ENCODE data around the gene DES. TPM values are rescaled to one million over a fixed set of nuclear protein-coding genes. Genes with fewer than 3 reads are reported as not detected.
"Not testable (repeated sequence)": the region's sequence is repeated elsewhere in the genome, so short reads cannot be mapped to it uniquely, and the experiment has no call there.

DES gene
- total RNA-seq, 1 donor from 2014 or later = not detected

DNA sequence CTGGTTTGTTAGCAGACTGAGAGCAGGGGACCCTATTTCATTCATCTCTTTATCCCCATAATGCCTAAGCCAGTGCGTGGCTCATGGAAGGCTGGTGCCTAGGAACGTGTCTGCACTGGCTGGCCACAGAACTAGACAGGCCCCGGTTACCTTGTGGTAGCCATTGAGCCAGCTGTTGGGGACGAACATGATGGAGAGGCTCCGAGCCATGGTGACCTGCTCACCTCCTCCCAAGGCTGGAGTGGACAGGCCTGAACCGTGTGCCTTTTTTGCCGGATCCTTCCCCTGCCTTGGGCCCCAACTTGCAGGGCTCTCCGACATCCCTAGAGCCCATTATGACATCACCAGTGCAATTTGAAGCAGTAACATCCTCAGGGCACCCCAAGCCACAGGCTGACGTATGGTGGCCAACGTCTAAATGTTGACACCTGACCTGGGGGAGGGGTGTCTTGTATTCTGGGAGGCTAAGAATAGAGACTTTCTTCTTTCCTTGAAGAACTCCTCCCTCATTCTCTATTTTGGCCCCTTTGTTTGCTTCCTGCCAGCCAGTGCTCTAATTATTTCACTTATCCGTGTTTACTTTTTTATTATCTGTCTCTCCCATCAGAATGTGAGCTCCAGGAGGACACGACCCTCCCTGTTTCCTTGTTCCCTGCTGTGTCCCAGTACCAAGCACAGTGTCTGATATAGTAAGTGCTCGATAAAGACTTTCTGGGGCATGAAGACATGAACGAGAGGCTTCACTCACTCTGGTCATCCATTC lies 18.3 kb upstream of the DES start:
- intact Hi-C loops (cut with micrococcal nuclease) = no loop called here

DNA sequence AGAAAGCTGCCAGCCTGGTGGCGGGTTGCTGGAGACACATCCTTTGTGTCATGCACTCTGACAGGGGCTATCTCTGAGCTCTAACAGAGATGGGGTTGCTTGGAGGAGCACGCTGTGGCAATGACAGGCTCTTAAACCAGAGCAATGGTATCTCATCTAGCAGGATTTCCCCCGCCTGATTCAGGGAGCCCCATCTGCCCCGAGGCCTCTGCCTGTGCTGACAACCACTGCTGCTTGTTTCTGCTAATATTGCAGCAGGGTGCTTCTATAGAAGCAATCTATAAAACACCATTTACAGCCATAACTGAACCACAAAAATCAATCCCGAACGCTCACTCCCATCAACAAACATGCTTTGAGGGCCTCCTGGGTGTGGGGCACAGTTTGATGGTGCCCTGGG lies 17.6 kb upstream of the DES start:
- intact Hi-C loops (cut with micrococcal nuclease) = no loop called here

DNA sequence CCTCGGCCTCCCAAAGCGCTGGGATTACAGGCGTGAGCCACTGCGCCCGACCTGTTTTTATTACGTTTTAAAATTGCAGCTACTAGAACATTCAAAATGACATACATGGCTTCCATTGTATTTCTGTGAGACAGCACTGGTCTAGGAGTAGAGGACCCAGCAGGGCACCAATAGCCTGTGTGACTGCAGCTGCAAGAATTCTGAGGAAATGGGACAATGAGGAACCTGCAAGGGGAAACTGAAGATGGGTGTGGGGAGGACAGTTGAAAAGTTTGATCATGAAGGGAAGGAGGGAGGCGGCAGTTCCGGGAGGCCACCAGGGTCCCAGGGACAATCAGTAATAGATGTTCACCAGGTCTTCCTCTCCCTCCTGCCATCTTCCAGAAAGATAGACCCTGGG lies 16.6 kb upstream of the DES start:
- intact Hi-C loops (cut with micrococcal nuclease) = no loop called here

DNA sequence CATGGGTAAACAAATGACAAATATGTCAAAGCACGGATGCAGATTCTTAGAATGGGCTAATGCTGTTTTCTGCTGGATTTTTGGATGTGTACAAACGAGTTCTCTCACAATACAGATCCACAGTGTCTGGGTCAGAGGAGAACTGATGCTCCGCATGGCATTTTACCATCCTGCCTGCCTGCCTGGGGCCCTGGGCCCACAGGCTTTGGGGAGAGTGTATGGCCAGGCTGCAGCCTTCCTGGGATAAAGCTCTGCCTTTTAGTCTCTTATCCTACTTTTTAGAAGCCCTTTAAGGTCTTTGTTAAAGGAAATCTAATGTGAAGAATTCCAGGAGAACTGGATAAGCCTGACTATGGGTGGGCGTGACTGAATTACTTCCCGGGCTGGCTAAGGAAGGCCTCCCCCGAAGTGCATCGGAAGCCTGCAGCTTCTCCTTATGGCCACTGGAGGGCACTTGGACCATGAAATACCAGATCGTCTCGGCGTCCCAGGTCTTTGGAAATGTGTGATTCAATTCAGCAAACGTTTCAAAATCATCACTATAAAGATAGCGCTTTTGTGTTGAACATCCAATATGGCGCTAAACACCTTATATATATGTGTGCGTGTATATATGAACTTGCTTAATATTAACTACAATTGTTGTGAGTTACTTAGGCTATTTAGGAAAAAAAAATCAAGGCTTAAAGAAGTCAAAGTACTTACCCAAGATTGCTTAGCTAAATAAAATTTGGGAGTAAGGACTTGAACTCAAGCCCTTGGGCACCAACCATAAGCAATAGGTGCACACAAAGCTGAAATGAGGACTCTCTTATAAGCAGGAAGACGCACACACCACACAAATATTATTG lies 15.3 kb upstream of the DES start:
- intact Hi-C loops (cut with micrococcal nuclease) = loop anchor here (1.0 kb wide), 4 partner anchors 31 to 239 kb away; partner anchors contain the start of gene SPEG

DNA sequence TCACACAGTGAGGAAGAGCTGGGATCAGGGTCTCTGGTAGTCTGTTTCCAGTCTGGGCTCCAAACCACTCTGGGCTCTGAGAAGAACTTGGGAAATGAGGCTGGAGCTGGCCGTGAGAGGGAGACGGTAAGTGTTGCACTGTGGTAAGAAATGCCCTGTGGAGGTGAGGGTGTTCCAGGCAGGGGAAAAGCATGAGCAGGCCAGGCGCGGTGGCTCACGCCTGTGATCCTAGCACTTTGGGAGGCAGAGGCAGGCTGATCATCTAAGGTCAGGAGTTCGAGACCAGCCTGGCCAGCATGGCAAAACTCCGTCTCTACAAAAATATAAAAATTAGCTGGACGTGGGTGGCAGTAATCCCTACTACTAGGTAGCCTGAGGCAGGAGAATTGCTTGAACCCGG lies 14.3 kb upstream of the DES start:
- intact Hi-C loops (cut with micrococcal nuclease) = loop anchor here (1.0 kb wide), 4 partner anchors 30 to 238 kb away; partner anchors contain the start of gene SPEG

DNA sequence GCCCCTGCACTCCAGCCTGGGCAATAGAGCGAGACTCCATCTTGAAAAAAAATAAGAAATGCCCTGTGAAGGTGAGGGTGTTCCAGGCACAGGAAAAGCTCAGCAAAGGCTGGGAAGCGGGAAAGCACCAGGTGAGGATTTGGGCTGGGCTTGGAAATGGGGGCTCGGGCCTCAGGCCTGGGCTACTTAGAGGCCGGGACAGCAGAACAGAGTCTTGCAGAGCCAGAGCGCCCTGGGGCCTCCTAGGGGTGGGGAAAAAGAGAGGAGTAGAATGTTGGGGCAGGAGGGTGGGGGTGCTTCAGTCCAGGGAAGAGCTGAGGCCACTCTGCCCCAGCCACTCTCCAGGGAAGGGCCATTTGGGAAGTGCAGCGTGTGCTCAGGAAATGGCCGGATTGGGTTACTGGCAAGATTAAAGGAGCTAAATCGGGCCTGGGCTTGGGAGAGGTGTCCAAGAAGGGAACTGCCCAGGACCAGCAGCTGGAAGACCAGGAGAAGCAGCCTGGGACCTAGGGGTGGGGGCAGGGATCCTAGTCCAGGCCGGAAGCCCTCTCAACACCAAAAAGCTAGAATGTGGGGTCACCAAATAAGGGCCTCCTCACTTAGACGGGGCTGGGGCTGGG lies 13.8 kb upstream of the DES start:
- intact Hi-C loops (cut with micrococcal nuclease) = no loop called here

DNA sequence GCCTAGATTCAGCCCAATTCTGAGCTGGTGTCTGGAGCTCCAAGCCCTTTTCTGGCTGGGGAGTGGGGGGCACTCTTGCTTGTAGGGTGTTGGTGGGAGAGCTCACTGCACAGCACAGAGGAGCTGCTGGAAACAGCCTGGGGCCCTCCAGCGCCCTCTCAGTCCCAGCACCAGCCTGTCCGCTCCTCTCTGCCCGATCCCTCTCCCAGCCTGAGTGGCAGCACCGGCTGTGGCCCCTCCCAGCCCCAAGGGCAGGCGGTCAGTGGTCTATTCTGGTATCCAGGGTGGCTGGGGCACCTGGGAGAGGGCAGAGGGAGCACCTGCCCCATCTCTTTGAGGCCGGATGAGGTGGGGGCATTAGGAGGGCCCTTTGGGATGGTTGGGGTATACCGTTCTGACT lies 13.2 kb upstream of the DES start:
- intact Hi-C loops (cut with micrococcal nuclease) = no loop called here

DNA sequence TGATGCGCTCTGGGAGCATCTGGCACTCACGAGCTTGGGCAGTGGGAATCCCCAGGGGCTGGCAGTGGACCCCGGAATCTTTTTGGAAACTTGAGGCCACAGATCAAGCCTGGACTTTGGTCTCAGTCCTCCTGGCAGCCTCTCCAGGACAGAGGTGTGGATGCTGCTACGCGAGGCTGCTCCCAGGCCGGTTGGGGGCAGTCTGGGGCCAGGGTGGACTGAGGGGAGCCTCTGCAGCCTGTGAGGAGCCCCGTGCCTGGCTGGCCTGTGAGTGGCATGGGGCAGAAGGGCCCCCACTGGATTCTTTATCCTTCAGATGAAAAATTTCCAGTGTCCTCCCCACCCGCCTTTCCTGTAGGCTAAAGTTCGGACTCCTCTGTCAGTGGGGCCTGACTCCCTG lies 12.7 kb upstream of the DES start:
- intact Hi-C loops (cut with micrococcal nuclease) = no loop called here

DNA sequence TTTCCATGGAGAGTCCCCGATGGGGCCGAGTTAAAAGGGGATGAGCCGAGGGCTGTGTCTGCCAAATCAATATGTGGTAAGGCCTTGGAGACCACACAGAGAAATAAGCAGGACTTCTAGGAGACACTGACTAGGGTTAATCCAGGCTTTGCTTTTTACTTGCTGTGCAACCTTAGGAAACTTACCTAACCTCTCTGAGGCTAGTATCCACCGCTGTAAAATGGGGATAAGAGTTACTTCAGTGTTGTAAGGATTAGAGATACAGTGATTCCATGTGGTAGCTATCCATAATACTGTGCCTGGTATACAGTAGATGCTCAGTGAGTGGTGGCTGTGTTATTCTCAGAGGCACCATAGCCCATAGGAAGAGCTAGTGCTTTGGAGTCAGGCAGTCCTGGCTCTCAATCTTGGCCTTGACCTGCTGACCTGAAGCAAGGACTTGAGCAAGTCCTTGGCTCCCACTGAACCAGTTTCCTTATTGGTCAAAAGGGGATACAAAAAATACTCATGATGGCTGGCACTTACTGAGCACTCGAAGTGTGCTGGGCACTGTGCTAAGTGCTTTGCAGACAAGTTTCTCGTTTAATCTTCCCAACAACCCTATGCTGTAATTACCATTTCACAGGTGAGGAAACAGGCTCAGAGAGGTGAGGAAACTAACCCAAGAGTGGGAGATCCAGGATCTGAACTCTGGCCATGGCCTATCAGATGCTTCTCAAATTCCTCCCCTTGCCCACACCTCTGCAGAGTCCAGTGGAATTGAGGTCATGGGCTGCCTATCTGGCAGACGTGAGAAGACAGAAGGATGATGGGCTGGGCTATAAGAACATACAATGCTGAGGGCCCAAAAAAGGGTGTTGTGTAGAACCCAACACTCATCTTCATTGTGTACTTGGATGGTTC lies 12.0 kb upstream of the DES start:
- intact Hi-C loops (cut with micrococcal nuclease) = no loop called here

DNA sequence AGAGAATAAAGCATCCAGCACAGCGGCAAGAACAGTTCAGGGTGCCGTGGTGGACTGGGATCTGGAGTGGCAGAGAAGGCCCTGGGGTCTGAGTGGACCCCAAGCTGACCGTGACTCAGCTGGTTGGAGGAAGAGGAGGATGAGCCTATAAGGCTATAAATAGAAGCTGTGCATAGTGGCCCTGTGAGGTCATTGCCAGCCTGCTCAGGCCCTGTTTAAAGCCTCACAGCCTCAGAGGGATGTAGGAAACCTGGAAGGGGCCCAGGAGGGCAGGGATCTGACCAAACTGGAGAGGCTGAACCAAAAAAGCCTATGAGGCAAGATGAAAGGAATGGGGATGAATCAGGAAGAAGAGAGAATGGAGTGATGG lies 11.3 kb upstream of the DES start:
- intact Hi-C loops (cut with micrococcal nuclease) = no loop called here

DNA sequence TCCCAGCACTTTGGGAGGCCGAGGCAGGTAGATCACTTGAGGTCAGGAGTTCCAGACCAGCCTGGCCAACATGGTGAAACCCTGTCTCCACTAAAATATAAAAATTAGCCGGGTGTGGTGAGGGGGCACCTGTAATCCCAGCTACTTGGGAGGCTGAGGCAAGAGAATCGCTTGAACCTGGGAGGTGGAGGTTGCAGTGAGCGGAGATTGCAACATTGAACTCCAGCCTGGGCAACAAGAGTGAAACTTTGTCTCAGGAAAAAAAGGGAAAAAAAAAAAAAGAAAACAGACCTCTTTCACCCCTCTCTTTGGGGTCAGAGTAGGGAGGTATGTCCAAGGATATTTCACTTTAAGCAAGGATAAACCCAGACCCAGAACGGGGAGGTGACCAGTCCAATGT lies 10.8 kb upstream of the DES start:
- intact Hi-C loops (cut with micrococcal nuclease) = not testable (repeated sequence)

DNA sequence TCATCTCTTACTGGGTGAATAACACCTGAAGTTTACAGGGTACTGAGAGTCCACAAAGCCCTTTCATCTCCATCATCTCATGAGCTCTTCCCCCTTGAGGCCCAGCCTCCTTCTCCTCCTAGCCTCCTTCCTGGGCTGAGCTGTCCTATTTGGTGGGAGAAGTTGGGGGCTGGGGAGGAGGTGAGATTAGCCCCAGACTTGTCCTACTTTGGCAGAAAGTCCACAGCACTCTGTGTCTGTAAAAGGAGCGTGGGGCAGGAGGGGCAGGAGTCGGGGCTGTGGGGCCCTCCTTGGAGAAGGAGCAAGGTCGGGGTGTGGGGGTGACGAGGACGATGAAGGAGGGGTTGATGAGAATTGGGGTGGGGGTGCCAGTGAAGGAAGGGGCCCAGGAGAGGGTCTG lies 10.0 kb upstream of the DES start:
- intact Hi-C loops (cut with micrococcal nuclease) = no loop called here

DNA sequence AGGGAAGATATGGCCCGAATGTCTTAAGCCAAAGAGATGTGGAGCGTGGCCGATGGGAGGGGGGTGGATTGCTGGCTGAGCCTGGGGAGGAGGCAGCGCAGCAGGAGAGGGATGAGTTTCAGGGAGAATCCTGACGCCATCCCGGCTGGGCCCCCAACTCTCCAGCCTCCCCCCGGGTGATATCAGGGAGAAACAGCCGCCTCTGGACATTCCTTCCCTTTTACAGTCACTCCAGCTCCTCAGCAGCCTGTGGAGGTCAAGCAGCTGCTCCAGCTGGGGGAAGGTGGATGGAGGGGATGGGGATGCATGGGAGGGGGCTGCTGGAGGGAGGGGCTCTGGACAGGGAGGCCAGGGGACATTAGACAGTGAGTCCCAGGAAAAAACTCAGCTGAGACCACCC lies 9.5 kb upstream of the DES start:
- intact Hi-C loops (cut with micrococcal nuclease) = no loop called here

DNA sequence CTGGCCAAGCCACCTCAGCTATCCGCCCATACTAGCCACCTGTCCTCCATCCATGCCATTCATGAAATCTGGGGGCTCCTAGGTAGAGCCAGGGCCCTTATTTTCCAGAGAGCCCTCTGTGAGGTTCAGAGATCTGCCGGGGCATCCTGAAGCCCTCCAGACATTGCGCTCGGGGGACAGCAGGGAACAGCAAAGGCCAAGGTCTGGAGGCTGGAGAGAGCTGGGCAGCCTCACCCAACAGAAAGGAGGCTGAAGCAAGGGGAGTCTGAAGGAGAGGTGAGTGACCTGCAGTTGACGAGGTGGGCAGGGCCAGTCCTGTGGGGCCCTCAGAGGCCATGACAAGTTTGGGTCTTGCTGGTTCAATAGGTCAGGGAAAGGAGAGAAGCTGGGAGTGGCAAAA lies 8.6 kb upstream of the DES start:
- intact Hi-C loops (cut with micrococcal nuclease) = no loop called here

DNA sequence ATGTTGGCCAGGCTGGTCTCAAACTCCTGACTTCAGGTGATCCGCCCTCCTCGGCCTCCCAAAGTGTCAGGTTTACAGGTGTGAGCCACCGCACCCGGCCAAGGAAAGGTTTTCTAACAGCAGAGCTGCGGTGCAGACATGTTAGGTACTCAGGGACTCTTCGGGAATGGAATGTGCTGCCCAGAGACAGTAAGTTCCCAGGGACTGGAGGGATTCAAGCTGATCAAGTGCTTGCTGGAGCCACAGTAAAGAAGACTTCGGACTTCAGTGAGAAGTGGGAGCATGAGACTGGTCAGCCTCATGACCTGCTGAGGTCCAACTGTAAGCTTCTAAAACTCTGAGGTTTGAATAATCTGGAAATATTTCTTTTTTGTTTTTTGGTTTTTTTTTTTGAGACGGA lies 7.8 kb upstream of the DES start:
- intact Hi-C loops (cut with micrococcal nuclease) = no loop called here

DNA sequence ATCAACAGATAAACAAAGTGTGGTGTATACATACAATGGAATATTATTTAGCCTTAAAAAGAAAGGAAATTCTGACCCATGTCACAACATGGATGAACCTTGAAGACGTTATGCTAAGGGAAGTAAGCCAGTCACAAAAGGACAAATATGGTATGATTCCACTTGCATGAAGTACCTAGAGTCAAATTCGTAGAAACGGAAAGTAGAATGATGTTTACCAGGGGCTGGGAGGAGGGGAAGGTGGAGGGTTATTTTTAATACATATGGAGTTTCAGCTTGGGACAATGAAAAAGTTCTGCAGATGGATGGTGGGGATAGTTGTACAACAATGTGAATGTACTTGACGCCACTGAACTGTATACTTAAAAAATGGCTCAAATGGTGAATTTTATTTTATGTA lies 3.3 kb upstream of the DES start:
- intact Hi-C loops (cut with micrococcal nuclease) = no loop called here

DNA sequence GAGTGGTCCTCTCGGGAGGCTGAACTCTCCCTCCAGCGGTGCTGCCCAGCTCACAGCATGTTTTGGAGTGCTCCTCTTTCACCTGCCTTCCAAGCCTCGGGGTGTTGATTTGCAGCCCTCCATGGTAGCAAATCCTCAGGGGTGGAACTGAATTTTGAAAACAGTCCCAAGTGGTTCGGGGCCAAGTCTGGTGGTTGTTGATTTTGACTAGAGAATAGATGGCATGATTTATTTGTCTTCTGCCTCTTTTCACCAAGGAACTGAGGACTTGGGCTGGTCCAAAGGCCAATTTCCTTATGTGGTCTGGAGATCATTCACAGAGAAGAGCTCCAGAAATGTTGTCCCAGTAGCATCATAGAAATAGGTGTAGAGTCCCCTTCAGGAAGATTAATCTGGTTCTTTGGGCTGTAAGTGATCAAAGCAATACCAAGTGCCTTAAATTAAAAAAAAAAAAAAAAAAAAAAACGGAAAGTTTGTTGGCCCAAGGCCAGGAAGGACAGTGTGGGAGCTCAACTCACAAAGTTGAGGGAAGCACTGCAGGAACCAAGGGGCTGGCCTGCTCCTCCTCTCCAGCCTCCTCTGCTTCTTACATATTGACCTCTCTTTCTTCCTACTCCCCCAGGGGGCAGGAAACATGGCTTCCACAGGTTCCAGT lies 2.5 kb upstream of the DES start:
- intact Hi-C loops (cut with micrococcal nuclease) = no loop called here

DNA sequence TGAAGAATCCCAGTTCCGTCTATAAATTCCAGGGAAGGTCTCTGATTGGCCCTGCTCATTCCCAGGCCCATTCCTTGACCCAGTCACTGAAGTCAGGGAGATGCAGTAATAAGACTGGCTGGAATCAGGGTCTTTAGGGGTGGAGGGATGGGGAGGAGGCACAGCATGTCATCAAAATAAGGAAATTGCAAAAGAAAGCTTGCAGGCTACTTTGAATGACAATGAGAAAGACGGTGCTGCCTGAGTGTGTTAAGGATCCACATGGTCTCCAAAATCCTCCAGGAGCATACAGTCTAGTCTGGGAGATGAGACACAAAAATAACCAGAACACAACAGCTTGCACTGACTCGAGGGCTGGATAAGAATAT lies 2.0 kb upstream of the DES start:
- intact Hi-C loops (cut with micrococcal nuclease) = no loop called here

DNA sequence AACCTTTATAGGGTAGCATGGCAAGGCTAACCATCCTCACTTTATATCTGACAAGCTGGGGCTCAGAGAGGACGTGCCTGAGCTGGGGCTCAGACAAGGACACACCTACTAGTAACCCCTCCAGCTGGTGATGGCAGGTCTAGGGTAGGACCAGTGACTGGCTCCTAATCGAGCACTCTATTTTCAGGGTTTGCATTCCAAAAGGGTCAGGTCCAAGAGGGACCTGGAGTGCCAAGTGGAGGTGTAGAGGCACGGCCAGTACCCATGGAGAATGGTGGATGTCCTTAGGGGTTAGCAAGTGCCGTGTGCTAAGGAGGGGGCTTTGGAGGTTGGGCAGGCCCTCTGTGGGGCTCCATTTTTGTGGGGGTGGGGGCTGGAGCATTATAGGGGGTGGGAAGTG lies 1.2 kb upstream of the DES start:
- intact Hi-C loops (cut with micrococcal nuclease) = no loop called here

DNA sequence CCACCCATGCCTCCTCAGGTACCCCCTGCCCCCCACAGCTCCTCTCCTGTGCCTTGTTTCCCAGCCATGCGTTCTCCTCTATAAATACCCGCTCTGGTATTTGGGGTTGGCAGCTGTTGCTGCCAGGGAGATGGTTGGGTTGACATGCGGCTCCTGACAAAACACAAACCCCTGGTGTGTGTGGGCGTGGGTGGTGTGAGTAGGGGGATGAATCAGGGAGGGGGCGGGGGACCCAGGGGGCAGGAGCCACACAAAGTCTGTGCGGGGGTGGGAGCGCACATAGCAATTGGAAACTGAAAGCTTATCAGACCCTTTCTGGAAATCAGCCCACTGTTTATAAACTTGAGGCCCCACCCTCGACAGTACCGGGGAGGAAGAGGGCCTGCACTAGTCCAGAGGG lies 803 bp upstream of the DES start:
- intact Hi-C loops (cut with micrococcal nuclease) = no loop called here

DNA sequence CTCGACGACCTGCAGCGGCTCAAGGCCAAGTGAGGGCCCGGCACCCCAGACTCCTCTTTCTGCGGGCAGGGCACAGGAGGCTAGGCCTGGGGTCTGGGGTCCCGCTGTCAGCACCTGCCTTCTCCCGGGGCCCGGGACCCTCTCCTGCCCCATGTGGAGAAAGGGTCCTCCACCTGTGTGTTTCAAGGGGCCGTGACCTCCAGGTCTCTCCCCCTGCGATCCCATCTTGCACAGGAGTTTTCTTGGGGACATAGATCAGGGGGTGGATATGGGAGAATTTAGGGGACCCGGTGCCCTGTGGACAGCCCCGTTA lies 791 bp downstream of the DES start:
- intact Hi-C loops (cut with micrococcal nuclease) = no loop called here

Measured in T-helper 1 cell treated with Interleukin-12 subunit alpha and Interleukin-12 subunit beta and Interleukin-4 antibody, amounts not matched to agents 30 ng/mL and 1 ng/mL, for 36 hours (primary cell).